Kidney epithelial cell (primary cell): ENCODE measurements around the gene KCNJ4. TPM values are rescaled to one million over a fixed set of nuclear protein-coding genes. Genes with fewer than 3 reads are reported as not detected.
A peak's percentile ranks its signal among the peaks of the same experiment; 100 is the strongest.

ENCODE experiments used
- DNase-seq: peaks from one replicate; pipeline ENCODE4 v3.0.0-alpha.2; 2010; ENCODE audit warnings: low read depth
- H3K27me3 ChIP-seq: 2 replicates; pipeline ENCODE4 v1.6.0; 2011; ENCODE audit warnings: low read length; ENCODE audit not compliant: control insufficient read depth, insufficient read depth
- H3K36me3 ChIP-seq: 2 replicates; pipeline ENCODE4 v1.5.1; 2011; ENCODE audit warnings: low read length; ENCODE audit not compliant: control insufficient read depth, insufficient read depth
- H3K4me3 ChIP-seq: 2 replicates; pipeline ENCODE4 v1.5.1; 2011; ENCODE audit warnings: low read depth, mild to moderate bottlenecking, control low read depth, low read length
- total RNA-seq: library from RNA; depleted of rRNA; stranded (reverse); fragments of >200 nt; gene quantifications from 2 replicates; pipeline ENCODE4 v1.2.3, GENCODE V29; 2015
- TF ChIP-seq, protein P1 (sequence below): IDR thresholded peaks from 2 replicates; pipeline ENCODE4 v1.5.1; 2011; ENCODE audit warnings: mild to moderate bottlenecking, moderate library complexity, low read length, control low read depth, inconsistent platforms; ENCODE audit not compliant: insufficient read depth, poor library complexity, severe bottlenecking

KCNJ4 gene
- total RNA-seq, 1 donor from 2014 or later: not detected

DNA sequence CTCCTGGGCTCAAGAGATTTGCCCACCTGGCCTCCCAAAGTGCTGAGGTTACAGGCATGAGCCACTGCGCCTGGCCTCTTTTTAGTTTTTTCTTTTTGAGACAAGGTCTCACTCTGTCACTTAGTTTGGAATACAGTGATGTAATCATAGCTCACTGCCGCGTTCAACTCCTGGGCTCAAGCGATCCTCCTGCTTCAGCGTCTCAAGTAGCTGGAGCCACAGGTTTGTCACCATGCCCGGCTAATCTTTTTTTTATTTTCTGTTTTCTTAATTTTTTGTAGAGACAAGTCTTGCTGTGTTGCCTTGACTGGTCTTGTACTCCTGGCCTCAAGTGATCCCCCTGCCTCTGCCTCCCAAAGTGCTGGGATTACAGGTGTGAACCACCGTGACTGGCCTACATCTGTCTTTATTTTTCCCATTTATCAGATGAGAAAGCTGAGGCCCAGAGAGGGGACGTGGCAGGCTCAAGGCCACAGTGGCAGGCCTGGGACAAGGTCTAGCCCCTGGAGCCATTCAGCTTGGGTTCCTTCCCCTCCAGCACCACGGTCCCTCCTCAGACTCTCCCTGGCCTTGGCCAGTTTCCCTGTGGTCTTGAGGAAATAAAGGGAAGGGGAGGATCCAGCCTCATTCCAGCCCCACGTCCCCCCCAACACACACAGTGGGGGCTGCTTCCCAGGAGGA, 10.1 kb upstream of the KCNJ4 start:
- no peak for DNase-seq
- TF ChIP-seq, protein P1, sequence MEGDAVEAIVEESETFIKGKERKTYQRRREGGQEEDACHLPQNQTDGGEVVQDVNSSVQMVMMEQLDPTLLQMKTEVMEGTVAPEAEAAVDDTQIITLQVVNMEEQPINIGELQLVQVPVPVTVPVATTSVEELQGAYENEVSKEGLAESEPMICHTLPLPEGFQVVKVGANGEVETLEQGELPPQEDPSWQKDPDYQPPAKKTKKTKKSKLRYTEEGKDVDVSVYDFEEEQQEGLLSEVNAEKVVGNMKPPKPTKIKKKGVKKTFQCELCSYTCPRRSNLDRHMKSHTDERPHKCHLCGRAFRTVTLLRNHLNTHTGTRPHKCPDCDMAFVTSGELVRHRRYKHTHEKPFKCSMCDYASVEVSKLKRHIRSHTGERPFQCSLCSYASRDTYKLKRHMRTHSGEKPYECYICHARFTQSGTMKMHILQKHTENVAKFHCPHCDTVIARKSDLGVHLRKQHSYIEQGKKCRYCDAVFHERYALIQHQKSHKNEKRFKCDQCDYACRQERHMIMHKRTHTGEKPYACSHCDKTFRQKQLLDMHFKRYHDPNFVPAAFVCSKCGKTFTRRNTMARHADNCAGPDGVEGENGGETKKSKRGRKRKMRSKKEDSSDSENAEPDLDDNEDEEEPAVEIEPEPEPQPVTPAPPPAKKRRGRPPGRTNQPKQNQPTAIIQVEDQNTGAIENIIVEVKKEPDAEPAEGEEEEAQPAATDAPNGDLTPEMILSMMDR: no peak
- Histone ChIP-seq H3K4me3 (no peak overlapping the region), H3K36me3 (no peaks in the 10 kb centered on the region), H3K27me3 (peaks cover 19% of the 10 kb centered on the region)

DNA sequence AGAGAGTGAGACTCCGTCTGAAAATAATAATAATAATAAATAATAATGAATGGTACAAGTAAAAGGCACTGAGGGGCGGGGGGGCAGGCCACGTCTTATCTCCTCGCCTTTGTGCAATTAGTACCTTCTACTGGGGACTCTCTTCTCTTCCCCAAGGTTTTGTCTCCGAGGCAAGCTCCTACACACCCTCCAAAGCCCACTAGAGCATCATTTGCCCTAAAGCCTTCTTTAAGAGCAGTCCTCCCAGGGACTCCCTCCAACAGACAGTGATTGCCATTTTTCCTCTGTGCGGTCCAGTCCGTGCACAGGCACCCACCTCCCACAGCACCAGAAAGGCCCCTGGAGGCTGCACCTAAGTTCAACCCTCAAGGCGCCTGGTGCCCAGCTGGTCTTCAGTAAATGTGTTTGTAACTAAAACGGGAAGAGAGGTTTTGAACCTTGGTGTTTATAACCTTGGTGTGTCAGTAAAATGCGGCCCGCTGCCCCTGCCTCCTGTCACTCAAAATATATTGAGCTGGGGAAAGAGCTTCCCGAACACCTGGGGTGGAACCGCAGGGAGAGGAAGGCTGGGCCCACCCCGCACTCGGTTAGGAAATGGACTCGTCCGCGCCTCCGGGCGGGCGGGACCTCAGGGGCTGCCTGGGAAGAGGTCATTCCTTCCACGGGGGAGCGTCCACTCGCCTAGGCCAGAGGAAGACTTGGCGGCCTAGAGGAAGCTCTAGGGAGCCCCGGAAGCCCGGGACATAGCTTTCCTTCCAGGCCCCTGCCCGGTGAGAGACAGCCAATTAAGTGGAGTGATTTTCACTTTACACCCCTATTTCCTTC, 8.2 kb upstream of the KCNJ4 start:
- Histone ChIP-seq H3K36me3 (no peaks in the 10 kb centered on the region), H3K27me3 (peaks cover 30% of the 10 kb centered on the region), H3K4me3 (no peak overlapping the region)
- TF ChIP-seq, protein P1: no peak
- no peak for DNase-seq

DNA sequence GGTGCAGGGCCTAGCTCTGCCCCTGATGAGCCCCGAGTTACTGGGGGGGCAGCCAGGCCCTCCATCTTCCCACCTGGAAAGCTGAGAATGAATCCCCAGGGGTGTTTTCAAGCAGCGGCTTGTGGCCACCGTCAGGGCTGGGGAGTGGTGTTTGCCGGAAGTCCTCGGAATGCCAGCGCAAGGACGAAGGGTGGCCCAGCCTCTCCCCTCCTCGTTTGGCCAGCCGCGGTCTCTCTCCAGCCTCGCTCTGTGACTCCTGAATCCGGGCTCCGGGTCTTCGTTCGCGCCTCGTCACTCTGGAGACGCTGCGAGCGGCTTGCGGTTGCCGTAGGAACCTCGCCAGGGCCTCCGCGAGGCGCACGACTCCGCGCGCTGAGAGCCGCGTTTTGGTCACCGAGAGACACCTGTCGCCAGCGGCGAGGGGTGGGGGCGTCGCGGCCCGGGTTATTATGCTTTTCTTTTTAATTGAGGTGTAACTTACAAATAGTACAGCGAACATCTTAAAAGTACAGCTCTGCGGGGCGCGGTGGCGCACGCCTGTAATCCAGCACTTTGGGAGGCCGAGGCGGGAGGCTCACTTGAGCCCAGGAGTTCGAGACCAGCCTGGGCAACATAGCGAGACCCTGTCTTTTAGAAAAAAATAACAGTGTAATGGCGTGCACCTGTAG, 6.5 kb upstream of the KCNJ4 start:
- peaks cover 31% of the 10 kb centered on the region for H3K27me3 ChIP-seq
- H3K36me3 ChIP-seq: no peaks in the 10 kb centered on the region
- H3K4me3 ChIP-seq: no peak overlapping the region
- peak; percentile 42 for DNase-seq
- TF ChIP-seq, protein P1: no peak

DNA sequence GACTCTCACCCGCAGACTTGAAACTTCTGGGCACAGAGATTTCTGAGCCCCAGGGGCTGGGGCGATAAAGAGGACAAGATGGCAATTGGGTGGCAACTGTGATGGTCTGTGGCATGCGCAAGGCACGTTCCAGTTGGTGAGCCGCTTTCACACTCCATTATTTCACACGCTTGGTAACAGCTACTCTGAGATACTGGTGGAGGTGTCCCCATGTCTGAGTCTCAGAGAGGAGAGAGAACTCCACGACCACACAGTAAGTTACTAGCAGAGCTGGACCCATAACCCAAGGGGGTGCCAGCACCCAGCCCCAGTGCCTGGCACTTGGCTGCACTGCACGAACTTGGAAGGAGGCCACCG, 6.0 kb upstream of the KCNJ4 start:
- Histone ChIP-seq H3K36me3 (no peaks in the 10 kb centered on the region), H3K4me3 (no peak overlapping the region), H3K27me3 (peaks cover 37% of the 10 kb centered on the region)
- no peak for DNase-seq
- TF ChIP-seq, protein P1: no peak

DNA sequence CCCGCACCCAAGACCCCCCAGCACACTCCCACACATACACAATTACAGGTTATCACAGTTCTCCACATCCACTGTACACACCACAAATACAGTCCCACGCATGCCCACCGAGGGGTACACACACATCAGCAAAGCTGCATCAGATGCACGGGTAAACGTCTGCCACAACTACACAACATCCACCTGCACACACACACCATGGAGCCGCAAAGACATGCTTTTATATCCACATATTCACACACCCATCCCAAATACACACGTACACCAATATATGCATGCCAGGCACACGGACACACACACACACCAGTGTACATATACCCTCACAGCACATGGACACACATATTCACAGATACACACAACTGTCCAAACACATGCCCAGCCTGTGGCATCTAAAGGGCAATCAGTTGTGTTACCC, 5.4 kb upstream of the KCNJ4 start:
- DNase-seq: no peak
- TF ChIP-seq, protein P1: no peak
- no peaks in the 10 kb centered on the region for H3K36me3 ChIP-seq
- H3K4me3 ChIP-seq: no peak overlapping the region
- peaks cover 41% of the 10 kb centered on the region for H3K27me3 ChIP-seq
